ENCODE results near the gene SEMA3E. TPM values are rescaled to one million over a fixed set of nuclear protein-coding genes. Genes with fewer than 3 reads are reported as not detected.

SEMA3E gene
- total and polyA plus RNA-seq, 7 experiments from 2014 or later = not detected

GRCh38 chr7:83410989-83411591 is 237.8 kb downstream of the SEMA3E start:
- Mint-ChIP-seq H3K4me1 (no peaks in the 10 kb centered on the region), H3K27me3 (no peaks in the 10 kb centered on the region), H3K27ac (no peak overlapping the region), H3K9me3 (peaks cover 0 to 5% (median 0%) of the 10 kb centered on the region in 11 donors), H3K4me3 (no peak overlapping the region), H3K36me3 (no peaks in the 10 kb centered on the region)
- no peaks in the 10 kb centered on the region for H3K36me3 ChIP-seq (ENCODE audit: control insufficient read depth in 2 of 3, insufficient read depth in 3 of 3, low read length in 3 of 3)
- ATAC-seq = no peak
- H3K4me3 ChIP-seq (ENCODE audit: low read length) = no peak overlapping the region
- no peaks in the 10 kb centered on the region for H3K4me1 ChIP-seq (ENCODE audit: control insufficient read depth in 2 of 2, insufficient read depth in 2 of 2, low read length in 2 of 2)
- DNase-seq = no peak
- no peak overlapping the region for H3K27ac ChIP-seq (ENCODE audit: low read depth, low read length)
- intact Hi-C loops (cut with micrococcal nuclease) = loop anchor here in 1 of 2 donors (1.0 kb wide), 1 partner anchor 245 kb away; no protein-coding TSS in a partner anchor
- no peaks in the 10 kb centered on the region for H3K27me3 ChIP-seq (ENCODE audit: control insufficient read depth in 2 of 2, insufficient read depth in 2 of 2, low read length in 2 of 2)
- H3K9me3 ChIP-seq (ENCODE audit: control insufficient read depth in 2 of 3, low read length in 3 of 3) = no peaks in the 10 kb centered on the region
- ChIA-PET CTCF (no interaction called here), POLR2A (no interaction called here)

DNA sequence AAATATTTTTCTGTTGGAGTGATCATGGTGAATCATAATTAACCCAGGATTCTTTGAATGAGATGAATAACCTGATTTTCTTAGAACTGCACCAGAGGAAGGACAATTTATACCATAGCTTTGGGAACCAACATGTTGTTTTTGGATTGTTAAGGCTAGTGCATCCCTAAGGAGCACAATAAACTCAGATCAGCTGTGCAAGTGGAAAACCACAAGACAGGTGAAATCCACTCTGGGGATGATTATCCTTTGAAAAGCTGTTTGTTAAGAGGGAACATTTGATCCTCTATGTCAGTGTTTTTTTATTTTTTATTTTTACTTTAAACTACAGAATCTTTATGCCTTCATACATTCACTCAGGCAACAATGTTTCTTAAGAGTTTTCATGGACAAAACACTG is 254.2 kb downstream of the SEMA3E start:
- Mint-ChIP-seq H3K36me3 (no peaks in the 10 kb centered on the region), H3K4me3 (no peak overlapping the region), H3K27me3 (no peaks in the 10 kb centered on the region), H3K4me1 (no peaks in the 10 kb centered on the region), H3K27ac (no peak overlapping the region), H3K9me3 (peaks cover 0 to 5% (median 0%) of the 10 kb centered on the region in 11 donors)
- ChIA-PET CTCF (no interaction called here), POLR2A (no interaction called here)
- no peak overlapping the region for H3K4me3 ChIP-seq (ENCODE audit: low read length)
- no peaks in the 10 kb centered on the region for H3K36me3 ChIP-seq (ENCODE audit: control insufficient read depth in 2 of 3, insufficient read depth in 3 of 3, low read length in 3 of 3)
- no peaks in the 10 kb centered on the region for H3K9me3 ChIP-seq (ENCODE audit: control insufficient read depth in 2 of 3, low read length in 3 of 3)
- no peaks in the 10 kb centered on the region for H3K4me1 ChIP-seq (ENCODE audit: control insufficient read depth in 2 of 2, insufficient read depth in 2 of 2, low read length in 2 of 2)
- DNase-seq (no peak), ATAC-seq (no peak)
- no peak overlapping the region for H3K27ac ChIP-seq (ENCODE audit: low read depth, low read length)
- H3K27me3 ChIP-seq (ENCODE audit: control insufficient read depth in 2 of 2, insufficient read depth in 2 of 2, low read length in 2 of 2) = no peaks in the 10 kb centered on the region
- intact Hi-C loops (cut with micrococcal nuclease) = no loop called here

GRCh38 chr7:83388436-83388835 is 260.5 kb downstream of the SEMA3E start:
- no peak overlapping the region for H3K27ac ChIP-seq (ENCODE audit: low read depth, low read length)
- DNase-seq (no peak), ATAC-seq (no peak)
- no peak overlapping the region for H3K4me3 Mint-ChIP-seq
- H3K36me3 ChIP-seq (ENCODE audit: control insufficient read depth in 2 of 3, insufficient read depth in 3 of 3, low read length in 3 of 3) = no peaks in the 10 kb centered on the region
- H3K4me1 Mint-ChIP-seq = no peaks in the 10 kb centered on the region
- no peaks in the 10 kb centered on the region for H3K27me3 ChIP-seq (ENCODE audit: control insufficient read depth in 2 of 2, insufficient read depth in 2 of 2, low read length in 2 of 2)
- H3K9me3 ChIP-seq (ENCODE audit: control insufficient read depth in 2 of 3, low read length in 3 of 3) = no peaks in the 10 kb centered on the region
- no peak overlapping the region for H3K4me3 ChIP-seq (ENCODE audit: low read length)
- intact Hi-C loops (cut with micrococcal nuclease) = no loop called here
- no peaks in the 10 kb centered on the region for H3K36me3 Mint-ChIP-seq
- ChIA-PET POLR2A (no interaction called here), CTCF (no interaction called here)
- H3K27me3 Mint-ChIP-seq = no peaks in the 10 kb centered on the region
- no peaks in the 10 kb centered on the region for H3K4me1 ChIP-seq (ENCODE audit: control insufficient read depth in 2 of 2, insufficient read depth in 2 of 2, low read length in 2 of 2)
- H3K9me3 Mint-ChIP-seq = peaks cover 0 to 6% (median 0%) of the 10 kb centered on the region in 11 donors
- no peak overlapping the region for H3K27ac Mint-ChIP-seq

DNA sequence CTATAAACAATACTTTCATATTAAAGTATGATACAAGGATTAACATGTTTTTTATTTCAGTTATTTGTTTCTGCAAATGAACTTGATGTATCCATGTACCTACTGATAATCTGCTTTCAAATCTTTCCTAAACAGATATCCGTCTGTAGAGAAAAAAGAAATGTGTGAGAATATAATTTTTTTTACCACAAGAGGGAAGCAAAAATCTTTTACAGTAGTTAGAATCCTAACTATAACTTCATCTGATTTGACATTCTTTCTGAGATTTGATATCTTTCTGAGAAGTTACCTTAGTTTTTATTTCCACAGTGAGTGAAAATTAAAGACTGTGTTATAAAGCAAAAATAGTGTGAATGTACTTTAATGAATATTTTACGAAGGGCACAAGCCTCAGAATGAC is 282.3 kb downstream of the SEMA3E start:
- no peak for ATAC-seq
- no peaks in the 10 kb centered on the region for H3K36me3 Mint-ChIP-seq
- H3K27me3 ChIP-seq (ENCODE audit: control insufficient read depth in 2 of 2, insufficient read depth in 2 of 2, low read length in 2 of 2) = no peaks in the 10 kb centered on the region
- H3K27ac ChIP-seq (ENCODE audit: low read depth, low read length) = no peak overlapping the region
- H3K4me1 Mint-ChIP-seq = no peaks in the 10 kb centered on the region
- no peak overlapping the region for H3K4me3 Mint-ChIP-seq
- ChIA-PET POLR2A (no interaction called here), CTCF (no interaction called here)
- no peaks in the 10 kb centered on the region for H3K9me3 ChIP-seq (ENCODE audit: control insufficient read depth in 2 of 3, low read length in 3 of 3)
- H3K9me3 Mint-ChIP-seq = peaks cover 0 to 11% (median 0%) of the 10 kb centered on the region in 11 donors
- intact Hi-C loops (cut with micrococcal nuclease) = no loop called here
- no peak overlapping the region for H3K4me3 ChIP-seq (ENCODE audit: low read length)
- no peaks in the 10 kb centered on the region for H3K27me3 Mint-ChIP-seq
- H3K4me1 ChIP-seq (ENCODE audit: control insufficient read depth in 2 of 2, insufficient read depth in 2 of 2, low read length in 2 of 2) = no peaks in the 10 kb centered on the region
- no peak overlapping the region for H3K27ac Mint-ChIP-seq
- H3K36me3 ChIP-seq (ENCODE audit: control insufficient read depth in 2 of 3, insufficient read depth in 3 of 3, low read length in 3 of 3) = no peaks in the 10 kb centered on the region
- DNase-seq = no peak

- no peak overlapping the region for H3K27ac Mint-ChIP-seq
- Histone ChIP-seq H3K27me3 (ENCODE audit: control insufficient read depth in 2 of 2, insufficient read depth in 2 of 2, low read length in 2 of 2) (no peaks in the 10 kb centered on the region), H3K4me1 (ENCODE audit: control insufficient read depth in 2 of 2, insufficient read depth in 2 of 2, low read length in 2 of 2) (no peaks in the 10 kb centered on the region), H3K4me3 (ENCODE audit: low read length) (no peak overlapping the region), H3K36me3 (ENCODE audit: control insufficient read depth in 2 of 3, insufficient read depth in 3 of 3, low read length in 3 of 3) (no peaks in the 10 kb centered on the region), H3K9me3 (ENCODE audit: control insufficient read depth in 2 of 3, low read length in 3 of 3) (no peaks in the 10 kb centered on the region), H3K27ac (ENCODE audit: low read depth, low read length) (no peak overlapping the region)
- ATAC-seq = no peak
- H3K36me3 Mint-ChIP-seq = no peaks in the 10 kb centered on the region
- DNase-seq = no peak
- ChIA-PET POLR2A (no interaction called here), CTCF (no interaction called here)
- no peaks in the 10 kb centered on the region for H3K27me3 Mint-ChIP-seq
- intact Hi-C loops (cut with micrococcal nuclease) = no loop called here
- H3K4me1 Mint-ChIP-seq = no peaks in the 10 kb centered on the region
- no peak overlapping the region for H3K4me3 Mint-ChIP-seq
- H3K9me3 Mint-ChIP-seq = peaks cover 0 to 11% (median 0%) of the 10 kb centered on the region in 11 donors
These were observed 283.2 kb downstream of the SEMA3E start for GRCh38 chr7:83365746-83366145.

- POLR2A ChIA-PET = no interaction called here
- Mint-ChIP-seq H3K4me1 (no peaks in the 10 kb centered on the region), H3K4me3 (no peak overlapping the region), H3K27ac (no peak overlapping the region), H3K27me3 (no peaks in the 10 kb centered on the region), H3K9me3 (peaks cover 0 to 10% (median 0%) of the 10 kb centered on the region in 11 donors), H3K36me3 (no peaks in the 10 kb centered on the region)
- intact Hi-C loops (cut with micrococcal nuclease) = no loop called here
- H3K4me3 ChIP-seq (ENCODE audit: low read length) = no peak overlapping the region
- no peaks in the 10 kb centered on the region for H3K36me3 ChIP-seq (ENCODE audit: control insufficient read depth in 2 of 3, insufficient read depth in 3 of 3, low read length in 3 of 3)
- H3K4me1 ChIP-seq (ENCODE audit: control insufficient read depth in 2 of 2, insufficient read depth in 2 of 2, low read length in 2 of 2) = no peaks in the 10 kb centered on the region
- no peaks in the 10 kb centered on the region for H3K27me3 ChIP-seq (ENCODE audit: control insufficient read depth in 2 of 2, insufficient read depth in 2 of 2, low read length in 2 of 2)
- ATAC-seq = no peak
- no peaks in the 10 kb centered on the region for H3K9me3 ChIP-seq (ENCODE audit: control insufficient read depth in 2 of 3, low read length in 3 of 3)
- no peak overlapping the region for H3K27ac ChIP-seq (ENCODE audit: low read depth, low read length)
- DNase-seq = no peak
- CTCF ChIA-PET = no interaction called here
These were observed 285.9 kb downstream of the SEMA3E start for GRCh38 chr7:83362871-83363550.

GRCh38 chr7:83359108-83359507 is 289.8 kb downstream of the SEMA3E start:
- no peaks in the 10 kb centered on the region for H3K4me1 ChIP-seq (ENCODE audit: control insufficient read depth in 2 of 2, insufficient read depth in 2 of 2, low read length in 2 of 2)

More at GRCh38 chr7:83359108-83359507, 289.8 kb downstream of the SEMA3E start:
- Histone ChIP-seq H3K4me3 (ENCODE audit: low read length) (no peak overlapping the region), H3K9me3 (ENCODE audit: control insufficient read depth in 2 of 3, low read length in 3 of 3) (no peaks in the 10 kb centered on the region), H3K27ac (ENCODE audit: low read depth, low read length) (no peak overlapping the region), H3K27me3 (ENCODE audit: control insufficient read depth in 2 of 2, insufficient read depth in 2 of 2, low read length in 2 of 2) (no peaks in the 10 kb centered on the region), H3K36me3 (ENCODE audit: control insufficient read depth in 2 of 3, insufficient read depth in 3 of 3, low read length in 3 of 3) (no peaks in the 10 kb centered on the region)
- ChIA-PET POLR2A (no interaction called here), CTCF (no interaction called here)
- H3K36me3 Mint-ChIP-seq = no peaks in the 10 kb centered on the region
- no peak overlapping the region for H3K4me3 Mint-ChIP-seq
- H3K27ac Mint-ChIP-seq = no peak overlapping the region
- H3K27me3 Mint-ChIP-seq = no peaks in the 10 kb centered on the region
- intact Hi-C loops (cut with micrococcal nuclease) = no loop called here
- H3K4me1 Mint-ChIP-seq = peaks cover 0 to 1% (median 0%) of the 10 kb centered on the region in 7 donors
- DNase-seq (no peak), ATAC-seq (no peak)
- peaks cover 0 to 7% (median 0%) of the 10 kb centered on the region in 11 donors for H3K9me3 Mint-ChIP-seq
